ENCODE data around the gene LRRK2.

DNA sequence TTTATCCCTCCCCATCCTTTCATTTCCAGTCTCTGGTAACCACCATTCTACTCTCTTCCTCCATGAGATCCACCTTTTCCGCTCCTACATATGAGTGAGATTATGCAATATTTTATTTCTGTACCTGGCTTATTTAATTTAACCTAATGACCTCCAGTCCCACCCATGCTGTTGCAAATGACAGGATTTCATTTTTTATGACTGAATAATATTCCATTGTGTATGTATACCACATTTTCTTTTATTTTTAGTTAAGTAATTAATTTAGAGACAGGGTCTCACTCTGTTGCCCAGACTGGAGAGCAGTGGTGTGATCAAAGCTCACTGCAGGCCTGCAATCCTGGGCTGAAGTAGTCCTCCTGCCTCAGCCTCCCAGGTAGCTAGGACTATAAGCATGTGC, 2.6 kb downstream of the LRRK2 start:
- TF ChIP-seq POLR2AphosphoS5 (IDR thresholded peaks at IDR 0.05; ENCODE audit: low read depth, low read length) (no peak), TAF1 (IDR thresholded peaks at IDR 0.05; ENCODE audit: borderline replicate concordance, insufficient read depth, low read length) (no peak)
